Ovary (tissue), 3 donors: ENCODE data around the gene PSMB7.

Experiments
- POLR2A ChIP-seq: fragments of 450-650 bp; IDR thresholded peaks from one replicate; pipeline ENCODE4 v1.6.1; 2017; ENCODE audit warnings: antibody characterized with exemption, mild to moderate bottlenecking, moderate library complexity
- TF ChIP-seq, protein P1 (sequence below), 3 donors: fragments of 450-650 bp in 2 of 3; fragments of 200-600 bp in 1 of 3; IDR thresholded peaks; one replicate each; pipeline versions ENCODE4 v1.5.1 to v1.8.0; 2016 to 2022; ENCODE audit warnings: antibody characterized with exemption in 3 of 3, mild to moderate bottlenecking in 1 of 3
- donor health status: DM: no; HTN: no; CAD: no.

DNA sequence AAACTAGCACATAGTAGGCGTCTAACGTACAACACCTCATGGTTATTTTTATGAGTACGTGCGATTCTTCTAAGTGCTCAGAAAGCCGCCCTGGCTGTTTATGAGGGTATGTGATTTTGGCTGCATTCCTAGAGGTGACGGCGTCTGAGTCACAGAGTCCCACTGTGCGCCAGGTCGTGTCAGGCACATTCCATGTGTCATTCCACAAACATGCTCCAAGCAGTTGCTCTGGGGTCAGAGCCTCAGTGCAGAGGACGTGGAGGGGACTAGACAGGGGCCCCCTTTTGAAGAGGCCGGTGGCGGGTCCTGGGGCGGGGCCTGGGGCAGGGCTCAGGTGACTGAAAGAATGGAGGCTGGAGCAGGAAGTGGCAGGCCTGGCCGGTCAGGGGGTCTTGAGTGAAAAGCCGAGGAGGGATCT lies 105.6 kb downstream of the PSMB7 start:
- TF ChIP-seq, protein P1, sequence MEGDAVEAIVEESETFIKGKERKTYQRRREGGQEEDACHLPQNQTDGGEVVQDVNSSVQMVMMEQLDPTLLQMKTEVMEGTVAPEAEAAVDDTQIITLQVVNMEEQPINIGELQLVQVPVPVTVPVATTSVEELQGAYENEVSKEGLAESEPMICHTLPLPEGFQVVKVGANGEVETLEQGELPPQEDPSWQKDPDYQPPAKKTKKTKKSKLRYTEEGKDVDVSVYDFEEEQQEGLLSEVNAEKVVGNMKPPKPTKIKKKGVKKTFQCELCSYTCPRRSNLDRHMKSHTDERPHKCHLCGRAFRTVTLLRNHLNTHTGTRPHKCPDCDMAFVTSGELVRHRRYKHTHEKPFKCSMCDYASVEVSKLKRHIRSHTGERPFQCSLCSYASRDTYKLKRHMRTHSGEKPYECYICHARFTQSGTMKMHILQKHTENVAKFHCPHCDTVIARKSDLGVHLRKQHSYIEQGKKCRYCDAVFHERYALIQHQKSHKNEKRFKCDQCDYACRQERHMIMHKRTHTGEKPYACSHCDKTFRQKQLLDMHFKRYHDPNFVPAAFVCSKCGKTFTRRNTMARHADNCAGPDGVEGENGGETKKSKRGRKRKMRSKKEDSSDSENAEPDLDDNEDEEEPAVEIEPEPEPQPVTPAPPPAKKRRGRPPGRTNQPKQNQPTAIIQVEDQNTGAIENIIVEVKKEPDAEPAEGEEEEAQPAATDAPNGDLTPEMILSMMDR (IDR thresholded peaks at IDR 0.05), result no peak
- TF ChIP-seq POLR2A, result no peak
